Stimulated activated CD4-positive, alpha-beta T cell treated with anti-CD3 and anti-CD28 coated beads, Interleukin-12 subunit alpha, Interleukin-12 subunit beta, amount 100 ng/mL, for 24 hours (primary cell): ENCODE results near the gene EDDM3A.
A peak's percentile ranks its signal among the peaks of the same experiment; 100 is the strongest.
"Not testable (repeated sequence)": the region's sequence is repeated elsewhere in the genome, so short reads cannot be mapped to it uniquely, and the experiment has no call there.

Source experiments
- DNase-seq, 2 experiments: peaks; one replicate each; pipeline ENCODE4 v3.0.0-alpha.2; 2020; ENCODE audit warnings: low read depth in 2 of 2

EDDM3A gene

GRCh38 chr14:20733684-20734429 lies 11.8 kb upstream of the EDDM3A start:
- DNase-seq, result no peak

GRCh38 chr14:20734430-20734806 lies 11.3 kb upstream of the EDDM3A start:
- DNase-seq, result no peak

- DNase-seq, result not testable (repeated sequence)
Measured at GRCh38 chr14:20738292-20738691, 7.4 kb upstream of the EDDM3A start.

GRCh38 chr14:20742132-20742531 lies 3.6 kb upstream of the EDDM3A start:
- DNase-seq, result no peak

- no peak for DNase-seq
Measured at GRCh38 chr14:20743556-20743955, 2.1 kb upstream of the EDDM3A start.

- no peak for DNase-seq
Measured at GRCh38 chr14:20746566-20746965, 879 bp downstream of the EDDM3A start.

- DNase-seq, result no peak
Measured at GRCh38 chr14:20748439-20748838, 2.8 kb downstream of the EDDM3A start.

- DNase-seq, result no peak
Measured at GRCh38 chr14:20750194-20750593, 4.5 kb downstream of the EDDM3A start.

- DNase-seq, result no peak
Measured at GRCh38 chr14:20751963-20752562, 6.4 kb downstream of the EDDM3A start.

GRCh38 chr14:20754308-20754707 lies 8.6 kb downstream of the EDDM3A start:
- no peak for DNase-seq

- DNase-seq, result no peak
Measured at GRCh38 chr14:20755037-20755436, 9.3 kb downstream of the EDDM3A start.

GRCh38 chr14:20757965-20758364 lies 12.3 kb downstream of the EDDM3A start:
- peak in 1 of 2 experiments; percentile 8 for DNase-seq

- DNase-seq, result not testable (repeated sequence)
Measured at GRCh38 chr14:20759465-20759864, 13.8 kb downstream of the EDDM3A start.

- DNase-seq, result no peak
Measured at GRCh38 chr14:20760950-20761349, 15.3 kb downstream of the EDDM3A start.

- DNase-seq, result no peak
Measured at GRCh38 chr14:20768593-20768892, 22.9 kb downstream of the EDDM3A start.

GRCh38 chr14:20769421-20769820 lies 23.7 kb downstream of the EDDM3A start:
- no peak for DNase-seq

GRCh38 chr14:20772650-20773049 lies 27.0 kb downstream of the EDDM3A start:
- no peak for DNase-seq

- DNase-seq, result no peak
Measured at GRCh38 chr14:20774258-20774824, 28.7 kb downstream of the EDDM3A start.

GRCh38 chr14:20775043-20775442 lies 29.4 kb downstream of the EDDM3A start:
- no peak for DNase-seq

- DNase-seq, result no peak
Measured at GRCh38 chr14:20775901-20776300, 30.2 kb downstream of the EDDM3A start.

GRCh38 chr14:20781803-20782202 lies 36.1 kb downstream of the EDDM3A start:
- no peak for DNase-seq

- DNase-seq, result no peak
Measured at GRCh38 chr14:20782280-20782890, 36.7 kb downstream of the EDDM3A start.

- no peak for DNase-seq
Measured at GRCh38 chr14:20787025-20787424, 41.3 kb downstream of the EDDM3A start.
